H1 (cell line): ENCODE results near the gene AGPAT3. TPM values are rescaled to one million over a fixed set of nuclear protein-coding genes. Genes with fewer than 3 reads are reported as not detected.

Experiments
- KDM1A ChIP-seq: fragments of 200-600, 300-600 bp; sonication (generic); IDR thresholded peaks from 2 replicates; pipeline ENCODE4 v1.7.1; 2016; ENCODE audit warnings: mild to moderate bottlenecking, low read length, borderline replicate concordance
- PHF8 ChIP-seq: fragments of 200-600 bp; sonication (generic); conservative IDR thresholded peaks from 2 replicates; pipeline ENCODE4 v1.7.1; 2012; ENCODE audit warnings: low read depth, mild to moderate bottlenecking, inconsistent platforms, low read length, moderate library complexity
- SIRT6 ChIP-seq: IDR thresholded peaks from one replicate; pipeline ENCODE4 v1.7.1; 2012; ENCODE audit warnings: low read length, inconsistent platforms
- polyA plus RNA-seq, 7 experiments: library from polyadenylated mRNA; depleted of rRNA in 3 of 7; stranded (reverse) in 5 of 7; unstranded in 2 of 7; fragments of >200 nt in 5 of 7; fragments of 200-250 nt in 2 of 7; gene quantifications; 1 replicate in 5 of 7; 2 replicates in 1 of 7; 4 replicates in 1 of 7; pipeline versions ENCODE4 v1.2.1 to v1.2.3, GENCODE V29; 2011 to 2013; ENCODE audit warnings: missing spikeins in 2 of 7, mixed read lengths in 2 of 7
- total RNA-seq: library from RNA; stranded (reverse); fragmentation: NEBNext Ultra II Directional; extraction: Animal tissue kit (Norgen Biotek cat#: 25700); gene quantifications from 2 replicates; pipeline ENCODE4 v1.2.1, GENCODE V29; 2021
- TF ChIP-seq, protein P1 (sequence below), 3 experiments: IDR thresholded peaks; 1 replicate in 2 of 3; 2 replicates in 1 of 3; pipeline versions ENCODE4 v1.5.1 to v1.6.1; 2011; ENCODE audit warnings: low read length in 3 of 3, mild to moderate bottlenecking in 3 of 3, inconsistent platforms in 2 of 3, low read depth in 1 of 3, moderate library complexity in 1 of 3; ENCODE audit not compliant: insufficient read depth in 1 of 3; ENCODE audit errors: control extremely low read depth in 1 of 3

Gene AGPAT3
- total and polyA plus RNA-seq, 2 of the 8 experiments (the other 6 are each of a cell fraction or from before 2014, with no cell fraction given) = 5.8 to 7.3 TPM

DNA sequence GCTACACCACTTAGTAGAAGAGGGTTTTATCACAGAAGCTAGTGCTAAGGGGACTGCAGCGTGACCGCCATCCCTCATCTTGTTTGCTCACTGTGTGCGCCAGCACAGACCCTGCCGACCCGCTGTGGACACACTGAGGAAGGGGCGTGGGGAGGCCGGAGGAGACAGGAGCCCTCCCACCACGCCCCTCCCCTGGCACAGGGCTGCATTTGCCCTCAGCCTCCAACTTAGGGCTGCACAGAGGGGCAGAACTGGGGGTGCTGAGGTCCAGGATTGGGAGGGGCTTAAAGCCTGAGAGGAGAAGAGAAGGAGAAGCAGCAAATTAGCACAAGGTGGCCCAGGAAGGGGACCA is 38.4 kb upstream of the AGPAT3 start (continued):
- no peak for TF ChIP-seq PHF8
- no peak for TF ChIP-seq SIRT6
- TF ChIP-seq KDM1A = no peak
- TF ChIP-seq, protein P1, sequence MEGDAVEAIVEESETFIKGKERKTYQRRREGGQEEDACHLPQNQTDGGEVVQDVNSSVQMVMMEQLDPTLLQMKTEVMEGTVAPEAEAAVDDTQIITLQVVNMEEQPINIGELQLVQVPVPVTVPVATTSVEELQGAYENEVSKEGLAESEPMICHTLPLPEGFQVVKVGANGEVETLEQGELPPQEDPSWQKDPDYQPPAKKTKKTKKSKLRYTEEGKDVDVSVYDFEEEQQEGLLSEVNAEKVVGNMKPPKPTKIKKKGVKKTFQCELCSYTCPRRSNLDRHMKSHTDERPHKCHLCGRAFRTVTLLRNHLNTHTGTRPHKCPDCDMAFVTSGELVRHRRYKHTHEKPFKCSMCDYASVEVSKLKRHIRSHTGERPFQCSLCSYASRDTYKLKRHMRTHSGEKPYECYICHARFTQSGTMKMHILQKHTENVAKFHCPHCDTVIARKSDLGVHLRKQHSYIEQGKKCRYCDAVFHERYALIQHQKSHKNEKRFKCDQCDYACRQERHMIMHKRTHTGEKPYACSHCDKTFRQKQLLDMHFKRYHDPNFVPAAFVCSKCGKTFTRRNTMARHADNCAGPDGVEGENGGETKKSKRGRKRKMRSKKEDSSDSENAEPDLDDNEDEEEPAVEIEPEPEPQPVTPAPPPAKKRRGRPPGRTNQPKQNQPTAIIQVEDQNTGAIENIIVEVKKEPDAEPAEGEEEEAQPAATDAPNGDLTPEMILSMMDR (IDR thresholded peaks at IDR 0.05; ENCODE audit: control extremely low read depth in 1 of 3, insufficient read depth in 1 of 3, low read depth in 1 of 3, low read length in 3 of 3) = no peak
